GM19438 (cell line): ENCODE data around the gene EXD3.

ENCODE experiments used
- ATAC-seq: cut with Tn5 transposase; IDR thresholded peaks from one replicate; pipeline ENCODE4 v1.9.1; 2021; ENCODE audit warnings: low read depth; ENCODE audit not compliant: unreplicated experiment

Gene EXD3

DNA sequence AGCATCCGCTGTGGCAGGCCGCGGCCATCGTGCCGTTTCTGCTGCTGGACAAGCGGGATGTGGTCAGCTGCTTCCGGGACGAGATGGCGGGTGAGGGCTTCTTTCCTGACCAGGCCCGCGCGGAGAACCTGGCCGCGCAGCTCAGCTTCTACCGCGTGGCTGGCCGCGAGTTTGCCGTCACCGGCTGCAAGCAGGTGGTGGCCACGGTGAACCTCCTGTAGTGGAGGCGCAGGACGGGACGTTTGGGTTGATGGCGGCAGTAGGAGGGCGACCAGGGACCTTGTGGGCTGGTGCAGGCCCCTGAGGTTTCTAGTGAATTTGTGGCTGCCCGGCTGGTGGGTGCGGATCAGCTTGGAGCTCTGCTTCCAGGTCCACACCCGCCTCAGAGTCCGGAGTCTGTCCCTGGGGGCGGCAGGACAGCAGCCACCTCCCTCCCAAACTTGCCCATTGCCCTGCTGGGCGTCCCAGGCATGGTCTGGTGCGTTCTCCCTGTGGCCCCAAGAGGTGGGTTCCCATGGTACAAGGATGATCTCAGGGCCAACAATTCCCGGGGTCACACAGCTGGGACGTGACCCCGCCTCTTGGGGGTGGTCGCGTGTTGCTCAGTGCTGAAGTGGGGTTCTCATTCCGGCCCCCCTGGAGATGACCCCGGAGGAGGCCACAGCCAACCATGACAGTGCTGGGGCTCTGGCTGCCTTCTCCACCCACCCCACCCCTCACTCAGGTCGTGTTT, 143.1 kb downstream of the EXD3 start:
- no peak for ATAC-seq

DNA sequence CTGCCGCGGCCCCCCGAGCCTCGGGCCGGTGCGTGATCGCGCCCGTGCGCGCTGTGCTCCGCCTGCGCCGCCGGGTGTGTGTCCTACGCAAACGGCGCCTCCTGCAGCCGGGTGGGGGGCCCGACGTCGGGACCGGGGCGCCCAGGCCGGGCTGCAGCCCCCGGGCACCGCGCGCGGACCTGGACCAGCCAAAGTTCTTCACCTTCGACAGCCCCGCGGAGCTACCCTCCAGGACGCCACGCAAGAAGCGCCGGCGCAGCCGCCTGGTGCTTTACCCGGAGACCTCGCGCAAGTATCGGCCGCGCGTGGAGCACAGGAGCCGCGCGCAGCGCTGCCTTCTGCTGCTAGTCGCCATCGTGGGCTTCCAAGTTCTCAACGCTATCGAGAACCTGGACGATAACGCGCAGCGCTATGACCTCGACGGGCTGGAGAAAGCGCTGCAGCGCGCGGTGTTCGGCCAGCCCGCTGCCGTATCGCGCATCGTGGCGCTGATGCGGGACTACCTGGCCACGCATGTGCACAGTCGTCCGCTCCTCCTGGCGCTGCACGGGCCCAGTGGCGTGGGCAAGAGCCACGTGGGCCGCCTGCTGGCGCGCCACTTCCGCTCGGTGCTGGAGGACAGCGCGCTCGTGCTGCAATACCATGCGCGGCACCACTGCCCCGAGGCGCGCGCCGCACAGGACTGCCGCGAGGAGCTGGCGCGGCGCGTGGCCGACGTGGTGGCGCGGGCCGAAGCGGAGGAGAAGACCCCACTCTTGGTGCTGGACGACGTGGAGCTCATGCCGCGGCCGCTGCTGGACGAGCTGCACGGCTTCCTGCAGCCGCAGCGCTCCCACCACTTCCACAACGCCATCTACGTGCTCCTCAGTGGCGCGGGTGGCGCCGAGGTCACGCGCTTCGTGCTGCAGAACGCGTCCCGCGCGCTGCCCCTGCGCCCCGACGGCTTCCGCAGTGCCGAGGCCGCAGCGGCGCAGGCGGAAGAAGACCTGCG, 143.9 kb downstream of the EXD3 start:
- ATAC-seq = no peak

GRCh38 chr9:137278061-137278701, 144.8 kb downstream of the EXD3 start:
- peak; percentile 5 for ATAC-seq

DNA sequence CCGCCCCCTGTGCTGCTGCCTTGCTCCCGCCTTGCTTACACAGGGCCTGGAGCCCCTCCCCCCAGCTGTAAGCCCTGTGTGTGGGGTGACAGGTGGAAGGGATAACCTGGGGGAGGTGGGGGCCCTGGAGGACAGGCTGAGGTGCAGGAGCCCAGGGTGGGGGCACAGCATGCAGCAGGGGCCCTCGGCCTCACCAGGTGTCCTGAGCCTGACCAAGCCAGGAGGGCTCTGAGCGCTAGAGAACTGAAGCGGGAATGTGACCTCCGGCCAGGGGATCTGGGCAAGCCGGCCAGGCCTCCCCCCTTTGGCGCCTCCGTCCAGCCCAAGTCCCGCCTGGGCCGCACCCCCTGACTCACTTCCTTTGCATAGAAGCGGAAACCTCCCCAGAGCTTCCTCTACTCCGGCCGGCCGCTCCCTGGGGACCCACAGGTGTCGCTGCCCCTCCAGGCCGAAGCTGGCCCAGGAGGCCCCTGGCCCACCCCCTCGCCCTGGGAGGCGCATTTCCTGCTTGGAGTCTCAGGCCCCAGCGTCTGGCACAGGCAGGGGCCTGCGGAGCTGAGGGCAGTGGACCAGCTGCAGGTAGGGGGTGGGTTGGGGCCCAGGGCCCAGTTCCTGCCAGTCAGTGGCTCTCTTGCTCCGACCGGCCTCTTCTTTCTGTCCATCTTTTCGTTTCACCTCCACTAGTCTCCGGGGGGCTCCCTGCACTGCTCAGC, 145.5 kb downstream of the EXD3 start, which contains the start of gene TOR4A:
Gene TOR4A (plus strand): TSS at position 398 of the 713 bp plus-strand sequence. CDS start 964 bp downstream, outside the sequence.
- peak; percentile 65 for ATAC-seq

DNA sequence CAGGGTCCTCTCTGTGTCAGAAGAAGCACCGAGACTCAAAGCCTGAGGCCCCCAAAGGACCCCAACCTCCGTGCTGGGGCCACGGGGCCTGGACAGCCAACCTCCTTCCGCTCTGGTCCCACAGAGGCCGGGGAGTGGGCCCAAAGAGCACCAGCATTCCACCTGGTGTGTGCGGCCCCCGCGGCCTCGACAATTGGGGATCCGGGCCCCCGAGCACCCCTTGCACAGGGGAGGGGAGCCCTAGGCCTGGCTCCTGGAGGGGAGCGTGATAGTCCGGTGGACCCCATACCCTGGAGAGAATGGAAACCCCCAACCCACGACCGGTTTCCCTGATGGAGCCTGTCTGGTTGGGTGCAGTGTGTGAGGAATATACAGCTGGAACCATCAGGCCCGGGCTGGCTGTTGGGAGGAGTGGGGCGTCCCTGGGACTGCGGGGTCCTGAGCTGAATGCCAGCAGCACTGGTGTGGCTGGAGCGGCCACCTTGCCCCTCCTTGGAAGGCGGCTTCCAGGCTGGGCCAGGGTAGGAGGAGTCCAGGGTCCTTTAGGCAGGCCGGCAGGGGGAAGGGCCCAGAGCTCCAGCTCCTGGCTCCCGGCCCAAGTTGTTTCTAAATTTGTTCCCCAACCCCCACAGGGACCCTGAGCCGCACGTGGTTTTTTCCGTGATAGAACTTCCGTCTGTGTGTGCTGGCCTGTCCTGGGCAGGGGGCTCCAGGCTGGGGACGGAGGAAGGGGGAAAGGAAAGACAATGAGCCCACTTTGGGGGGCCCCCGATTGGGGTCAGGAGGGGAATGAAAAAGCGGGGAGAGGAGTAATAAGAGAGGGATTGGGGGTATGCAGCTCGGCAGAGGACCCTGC, 146.3 kb downstream of the EXD3 start:
- ATAC-seq = no peak

DNA sequence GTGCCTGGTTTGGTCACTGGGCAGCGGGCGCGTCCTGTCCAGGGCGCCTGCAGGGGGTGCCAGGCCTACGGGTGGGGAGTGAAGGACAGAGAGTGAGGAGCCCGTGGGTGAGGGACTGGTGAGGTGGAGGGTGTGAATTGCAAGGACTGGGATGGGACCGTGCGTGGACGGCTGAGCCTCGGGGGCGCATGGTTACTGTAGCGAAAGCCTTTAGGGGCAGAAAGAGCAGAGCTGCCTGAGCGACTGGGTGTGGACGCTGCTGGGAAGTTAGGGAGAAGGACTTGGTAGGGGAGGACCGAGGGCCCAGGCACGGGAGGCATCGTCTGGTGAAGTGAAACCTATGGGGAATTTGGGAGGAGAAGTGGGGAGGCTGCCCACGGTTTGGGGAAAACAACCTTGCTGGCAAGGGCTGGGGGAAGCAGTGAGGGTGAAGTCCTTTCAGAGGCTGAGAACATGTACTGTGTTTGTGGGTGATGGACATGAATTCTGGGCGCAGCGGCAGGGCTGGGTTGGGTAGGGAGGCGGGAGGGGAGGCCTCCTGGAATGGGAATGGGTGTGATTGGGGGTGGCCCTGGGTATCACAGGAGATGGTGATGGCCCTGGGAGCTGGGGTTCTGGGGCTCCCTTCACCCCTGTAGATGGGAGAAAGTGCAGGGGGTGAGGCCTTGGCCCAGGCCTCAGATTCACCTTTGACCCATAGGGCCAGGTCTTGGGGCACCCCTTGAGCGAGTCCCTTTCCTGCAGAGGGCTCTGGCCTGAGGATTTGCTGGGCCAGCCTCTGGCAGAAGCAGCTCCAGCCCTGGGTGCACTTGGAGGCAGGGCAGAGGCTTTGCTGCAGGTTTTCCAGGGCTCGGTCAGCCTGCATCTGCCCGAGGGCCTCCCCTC, 147.1 kb downstream of the EXD3 start:
- no peak for ATAC-seq

GRCh38 chr9:137275203-137275587, 147.8 kb downstream of the EXD3 start:
- ATAC-seq = no peak

DNA sequence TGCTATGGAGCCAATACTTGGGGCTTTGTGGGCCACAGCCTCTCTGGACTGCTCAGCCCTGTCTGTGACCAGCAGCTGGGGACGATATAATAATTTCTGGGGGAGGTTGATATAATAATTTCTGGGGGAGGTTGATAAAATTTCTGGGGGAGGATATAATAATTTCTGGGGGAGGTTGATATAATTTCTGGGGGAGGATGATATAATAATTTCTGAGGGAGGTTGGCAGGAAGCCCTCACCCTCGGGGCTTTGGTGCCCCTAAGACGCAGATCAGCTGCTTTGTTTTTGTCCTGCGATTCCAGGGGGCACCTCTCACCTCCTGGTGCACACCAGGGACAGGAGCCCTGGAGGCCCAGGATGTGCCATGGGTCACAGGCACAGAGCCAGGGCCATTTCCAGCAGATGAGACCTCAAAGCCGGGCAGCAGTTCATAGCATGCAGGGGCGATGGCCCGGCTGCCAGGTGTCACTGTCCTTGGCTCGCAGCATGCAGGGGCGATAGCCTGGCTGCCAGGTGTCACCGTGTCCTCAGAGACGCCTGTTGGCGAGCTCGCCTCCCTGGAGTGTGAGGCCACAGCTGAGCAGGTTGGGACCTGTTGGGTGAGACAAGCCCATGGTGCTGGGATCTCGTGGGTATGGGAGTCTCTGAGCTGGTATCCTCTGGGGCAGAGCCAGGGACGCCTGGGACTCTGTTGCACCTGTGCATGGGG, 149.2 kb downstream of the EXD3 start:
- no peak for ATAC-seq

GRCh38 chr9:137273095-137273490, 149.9 kb downstream of the EXD3 start:
- ATAC-seq = no peak

DNA sequence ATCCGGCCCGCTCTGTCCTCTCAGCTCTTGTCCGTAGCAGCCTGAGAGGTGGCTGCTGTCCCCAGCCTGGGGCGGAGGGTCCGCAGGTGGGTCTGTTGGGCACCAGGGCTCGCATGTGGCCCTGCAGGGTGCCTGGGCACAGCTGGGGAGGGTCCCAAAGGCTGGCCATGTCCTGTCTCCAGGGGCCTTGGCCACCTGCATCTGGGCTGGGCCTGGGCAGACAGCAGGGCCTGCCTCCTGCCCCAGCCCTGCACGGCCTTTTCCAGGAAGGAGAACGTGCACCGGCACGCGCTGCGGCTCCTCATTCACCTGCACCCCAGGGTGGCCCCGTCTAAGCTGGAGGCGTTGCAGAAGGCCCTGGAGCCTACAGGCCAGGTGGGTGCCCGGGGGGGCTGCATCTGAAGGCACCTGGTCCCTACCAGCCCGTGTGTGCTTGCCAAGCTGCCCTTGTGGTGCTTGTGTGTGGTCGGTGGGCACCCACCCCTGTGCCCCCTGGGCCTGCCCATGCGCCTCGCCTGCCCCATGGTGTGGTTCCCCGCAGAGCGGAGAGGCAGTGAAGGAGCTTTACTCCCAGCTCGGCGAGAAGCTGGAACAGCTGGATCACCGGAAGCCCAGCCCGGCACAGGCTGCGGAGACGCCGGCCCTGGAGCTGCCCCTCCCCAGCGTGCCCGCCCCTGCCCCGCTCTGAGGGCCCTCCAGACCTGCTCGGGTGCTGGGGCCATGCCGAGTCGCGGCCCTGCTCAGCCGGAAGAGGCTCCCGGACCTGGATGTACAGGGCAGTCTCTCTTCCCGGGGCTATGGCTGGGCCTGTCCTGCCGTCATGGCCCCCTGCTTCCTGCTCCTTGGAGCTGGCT, 150.5 kb downstream of the EXD3 start:
- no peak for ATAC-seq

DNA sequence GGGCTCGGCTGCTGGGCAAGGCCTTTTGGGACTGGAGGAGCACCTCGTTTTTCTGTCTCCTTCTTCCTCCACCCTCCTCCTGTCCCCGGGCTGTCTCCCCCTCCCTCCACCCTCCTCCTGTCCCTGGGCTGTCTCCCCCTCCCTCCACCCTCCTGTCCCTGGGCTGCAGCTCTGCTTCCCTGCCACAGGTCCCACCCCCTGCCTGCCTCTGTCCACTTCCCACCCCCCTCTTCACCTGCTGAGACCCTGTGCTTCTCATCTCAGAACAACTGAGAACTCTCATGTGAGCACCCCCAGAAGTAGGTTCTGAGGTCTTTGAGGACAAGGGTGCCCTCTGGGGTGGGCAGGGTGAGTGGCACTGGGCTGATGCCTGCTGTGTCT, 151.3 kb downstream of the EXD3 start:
- no peak for ATAC-seq

- no peak for ATAC-seq
Observed at GRCh38 chr9:137270929-137271695, 151.8 kb downstream of the EXD3 start.

DNA sequence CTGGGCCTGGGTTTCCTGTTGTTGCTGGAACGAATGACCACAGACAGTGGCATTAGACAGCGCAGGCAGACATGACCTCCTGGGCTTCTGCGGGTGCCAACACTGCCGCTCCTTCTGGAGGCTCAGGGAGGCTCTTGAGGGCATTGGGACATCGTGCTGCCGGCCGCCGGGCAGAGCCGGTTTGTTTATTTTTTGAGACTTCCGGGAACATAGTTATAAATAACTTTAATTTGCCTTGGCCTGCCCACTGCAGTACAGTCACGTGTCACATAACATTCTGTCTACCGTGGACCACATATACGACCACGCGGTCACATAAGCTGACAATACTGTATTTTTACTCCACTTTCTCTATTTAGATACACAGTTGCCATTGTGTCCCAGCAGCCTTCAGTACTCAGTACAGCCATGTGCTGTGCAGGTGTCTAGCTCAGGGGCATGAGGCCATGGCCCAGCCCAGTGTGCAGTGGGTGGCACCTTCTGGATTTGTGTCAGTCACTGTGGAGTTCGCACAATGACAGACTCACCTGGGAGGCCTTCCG, 153.7 kb downstream of the EXD3 start:
- no peak for ATAC-seq

- no peak for ATAC-seq
Observed at GRCh38 chr9:137268538-137269201, 154.3 kb downstream of the EXD3 start.

DNA sequence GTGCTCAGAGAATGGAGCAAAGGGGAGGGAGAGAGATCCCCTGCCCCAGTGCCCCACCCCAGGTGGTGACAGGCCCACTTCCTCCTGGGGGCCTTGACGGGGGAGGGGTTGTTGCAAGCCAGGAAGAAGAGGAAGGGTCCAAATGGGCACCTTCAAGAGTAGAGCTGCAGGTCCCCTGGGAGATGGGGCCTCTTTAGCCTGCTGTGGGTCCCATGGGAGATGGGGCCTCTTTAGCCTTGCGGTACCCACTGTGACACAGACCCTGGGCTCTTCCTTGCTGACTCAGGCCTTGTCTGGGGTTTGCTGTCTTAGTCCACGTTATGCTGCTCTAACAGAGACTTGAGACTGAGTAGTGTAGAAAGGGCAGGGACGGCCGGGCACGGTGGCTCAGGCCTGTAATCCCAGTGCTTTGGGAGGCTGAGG, 155.0 kb downstream of the EXD3 start:
- peak; percentile 53 for ATAC-seq
